Measurements from ENCODE around the gene FH.

The FH gene

DNA sequence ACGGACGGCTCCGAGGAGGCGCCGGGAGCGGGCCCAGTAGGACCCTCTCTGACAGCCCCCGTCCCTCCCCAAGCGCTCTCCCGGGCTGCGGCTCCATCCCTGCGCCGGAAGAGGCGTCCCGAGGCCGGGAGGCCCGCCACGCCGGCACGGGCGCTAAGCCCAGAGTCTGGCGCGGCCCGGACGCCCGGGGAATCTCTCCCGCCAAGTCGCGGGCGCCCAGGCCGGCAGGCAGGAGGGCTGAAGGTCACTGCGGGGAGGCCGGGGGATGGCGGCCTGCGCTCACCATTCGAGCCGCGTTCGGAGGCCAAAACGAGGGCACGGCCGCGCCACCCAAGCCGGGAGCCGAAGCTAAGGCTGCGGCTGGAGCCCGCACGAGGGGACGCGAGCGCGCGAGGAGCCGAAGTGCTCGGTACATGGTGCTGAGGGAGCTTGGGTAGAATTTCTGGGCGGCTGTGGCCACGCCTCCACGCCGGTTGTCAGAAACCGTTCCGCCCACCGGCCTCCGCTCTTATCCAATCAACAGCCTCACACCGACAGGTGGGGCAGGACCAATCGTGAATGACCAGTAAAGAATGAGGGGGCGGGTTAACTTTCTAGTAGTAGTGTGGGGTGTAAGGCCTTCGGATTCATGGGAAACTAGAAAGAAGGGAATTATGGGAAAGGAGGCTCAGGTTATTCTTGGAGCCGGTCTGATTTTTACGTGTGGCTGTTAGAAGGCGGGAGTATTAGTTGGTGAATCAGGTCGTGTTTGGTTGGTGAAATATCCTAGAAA lies at the start of gene FH:
FH (minus strand) TSS at position 448 of the 772 bp plus-strand sequence; CDS start at position 415, 33 bp downstream.
- H3K4me3 ChIP-seq (ENCODE audit: low read length), result peak within 1 kb of the TSS; percentile 85
- TF ChIP-seq ZNF274 (IDR thresholded peaks at IDR 0.05; ENCODE audit: low read depth, low read length), result no peak

DNA sequence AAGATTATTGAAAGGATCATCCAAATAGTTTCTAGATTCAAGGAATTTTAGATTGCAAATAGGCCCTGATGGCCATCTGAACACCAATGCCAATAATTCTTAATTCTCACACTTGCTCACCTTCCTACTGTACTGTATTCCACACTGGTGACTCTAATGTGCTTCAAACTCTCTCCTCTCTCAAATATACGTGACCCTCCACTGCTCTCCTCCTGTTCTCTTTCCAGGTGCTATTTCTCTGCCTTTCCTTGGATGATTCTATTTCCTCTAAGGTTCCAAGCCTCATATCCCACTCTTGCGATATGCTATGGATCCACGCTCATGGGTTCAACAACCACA lies 41.3 kb upstream of the FH start:
- no peak for TF ChIP-seq ZNF274 (IDR thresholded peaks at IDR 0.05; ENCODE audit: low read depth, low read length)
- no peak overlapping the region for H3K4me3 ChIP-seq (ENCODE audit: low read length)

DNA sequence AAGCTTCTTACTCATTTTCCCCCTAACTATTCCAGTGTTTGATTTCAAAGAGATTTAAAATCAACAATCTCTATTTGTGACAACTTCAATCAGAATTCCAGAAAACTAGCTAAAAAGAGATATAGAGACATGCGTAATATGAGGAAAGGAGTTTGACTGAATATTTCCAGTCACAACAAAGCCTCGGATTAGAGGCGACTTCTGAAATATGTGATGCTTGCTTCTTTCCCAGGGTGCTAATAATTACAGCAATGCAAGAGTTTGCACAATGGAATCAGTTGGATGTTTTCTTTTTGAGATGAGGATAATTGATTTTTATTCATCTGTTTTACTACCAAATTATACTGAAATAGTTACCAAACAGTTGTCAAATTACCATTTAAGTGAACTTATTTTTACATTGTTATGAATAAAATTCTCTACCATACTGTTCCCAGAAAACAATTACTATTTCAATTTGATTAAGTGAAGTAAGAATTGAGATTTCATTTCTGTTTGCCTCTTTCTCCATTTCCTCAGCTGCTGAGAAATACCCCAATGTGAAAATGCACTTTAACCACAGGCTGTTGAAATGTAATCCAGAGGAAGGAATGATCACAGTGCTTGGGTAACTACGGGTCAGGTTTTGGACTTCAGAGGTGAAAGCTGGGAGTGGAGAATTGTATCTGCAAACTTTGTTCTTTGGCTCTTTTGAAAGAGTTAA lies 40.7 kb upstream of the FH start:
- no peak for TF ChIP-seq ZNF274 (IDR thresholded peaks at IDR 0.05; ENCODE audit: low read depth, low read length)

GRCh38 chr1:241557551-241558193 lies 38.1 kb upstream of the FH start:
- H3K4me3 ChIP-seq (ENCODE audit: low read length), result no peak overlapping the region
- TF ChIP-seq ZNF274 (IDR thresholded peaks at IDR 0.05; ENCODE audit: low read depth, low read length), result no peak

More for the DNA sequence above, 40.7 kb upstream of the FH start:
- no peak overlapping the region for H3K4me3 ChIP-seq (ENCODE audit: low read length)

DNA sequence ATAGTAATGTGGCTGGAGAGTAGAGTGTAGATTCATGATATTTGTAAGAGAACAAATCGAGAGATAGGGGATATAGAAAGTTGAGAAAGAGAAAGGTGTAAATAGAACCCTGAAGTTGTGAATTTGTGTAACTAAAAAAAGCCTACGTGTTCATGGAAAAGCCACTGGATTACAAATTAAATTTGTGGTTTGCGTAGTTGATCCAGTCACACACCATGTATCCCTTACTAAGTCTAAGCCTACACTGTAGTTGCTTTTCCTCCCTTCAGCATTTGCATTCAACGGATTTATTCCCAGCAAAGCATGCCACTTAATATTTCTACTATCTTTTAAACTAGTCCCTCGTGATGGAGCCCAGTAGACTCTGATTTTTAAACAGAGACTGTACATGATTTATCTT lies 37.5 kb upstream of the FH start:
- H3K4me3 ChIP-seq (ENCODE audit: low read length), result no peak overlapping the region
- no peak for TF ChIP-seq ZNF274 (IDR thresholded peaks at IDR 0.05; ENCODE audit: low read depth, low read length)

GRCh38 chr1:241555526-241555925 lies 36.0 kb upstream of the FH start:
- no peak overlapping the region for H3K4me3 ChIP-seq (ENCODE audit: low read length)
- TF ChIP-seq ZNF274 (IDR thresholded peaks at IDR 0.05; ENCODE audit: low read depth, low read length), result no peak

GRCh38 chr1:241553886-241554592 lies 34.5 kb upstream of the FH start:
- no peak overlapping the region for H3K4me3 ChIP-seq (ENCODE audit: low read length)
- no peak for TF ChIP-seq ZNF274 (IDR thresholded peaks at IDR 0.05; ENCODE audit: low read depth, low read length)

GRCh38 chr1:241551759-241552638 lies 32.4 kb upstream of the FH start:
- peak overlapping the region; percentile 50; the same call in 1 of the 2 replicates for H3K4me3 ChIP-seq (ENCODE audit: low read length)
- no peak for TF ChIP-seq ZNF274 (IDR thresholded peaks at IDR 0.05; ENCODE audit: low read depth, low read length)

GRCh38 chr1:241550318-241550717 lies 30.8 kb upstream of the FH start:
- TF ChIP-seq ZNF274 (IDR thresholded peaks at IDR 0.05; ENCODE audit: low read depth, low read length), result no peak
- no peak overlapping the region for H3K4me3 ChIP-seq (ENCODE audit: low read length)

DNA sequence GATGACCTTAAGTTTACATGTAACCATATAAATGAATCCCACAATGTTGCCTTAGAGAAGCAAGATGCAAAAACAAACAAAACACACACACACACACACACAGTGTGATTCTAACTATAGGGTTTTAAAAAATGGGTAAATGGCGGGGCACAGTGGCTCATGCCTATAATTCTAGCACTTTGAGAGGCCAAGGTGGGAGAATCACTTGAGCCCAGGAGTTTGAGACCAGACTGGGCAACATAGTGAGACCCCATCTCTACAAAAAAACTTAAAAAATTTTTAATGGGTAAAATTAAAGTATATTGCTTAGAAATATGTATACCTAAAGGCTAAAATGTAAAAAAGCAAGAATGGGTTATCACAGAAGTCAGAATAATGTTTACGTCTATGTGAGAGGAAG lies 28.5 kb upstream of the FH start:
- no peak for TF ChIP-seq ZNF274 (IDR thresholded peaks at IDR 0.05; ENCODE audit: low read depth, low read length)
- H3K4me3 ChIP-seq (ENCODE audit: low read length), result no peak overlapping the region

DNA sequence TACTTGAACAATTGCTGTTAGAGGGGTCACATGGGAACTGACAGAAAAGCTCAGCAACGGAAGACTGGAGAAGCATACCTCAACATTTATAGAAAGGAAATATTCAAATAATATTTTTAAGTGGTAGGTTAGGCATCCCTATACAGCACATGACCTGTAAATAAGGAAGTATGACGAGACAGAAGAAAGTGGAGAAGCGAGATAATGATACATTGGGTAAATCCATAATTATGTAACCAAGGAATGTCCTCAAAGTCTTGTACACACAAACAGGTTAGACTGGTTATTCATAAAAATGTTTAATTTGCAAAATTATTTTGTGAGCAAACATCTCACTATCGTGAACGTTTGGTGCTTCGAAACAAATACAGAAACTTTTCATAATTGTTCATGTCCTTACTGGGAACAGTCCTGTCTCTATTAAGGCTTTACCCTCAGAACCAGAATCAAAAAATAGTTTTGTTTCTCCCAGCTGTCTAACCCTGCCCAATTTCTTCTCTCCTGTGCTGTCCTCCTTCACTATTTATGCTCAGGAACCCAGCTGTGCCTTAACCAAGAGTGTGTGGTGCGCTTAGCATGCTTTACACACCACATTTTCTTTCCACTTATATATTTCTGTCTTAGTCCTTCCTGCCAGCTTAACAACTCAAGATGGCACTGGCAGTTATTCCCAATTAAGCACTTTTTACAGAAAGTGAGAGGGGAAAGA lies 22.8 kb upstream of the FH start:
- no peak overlapping the region for H3K4me3 ChIP-seq (ENCODE audit: low read length)
- no peak for TF ChIP-seq ZNF274 (IDR thresholded peaks at IDR 0.05; ENCODE audit: low read depth, low read length)

GRCh38 chr1:241536969-241537368 lies 17.4 kb upstream of the FH start:
- no peak for TF ChIP-seq ZNF274 (IDR thresholded peaks at IDR 0.05; ENCODE audit: low read depth, low read length)
- H3K4me3 ChIP-seq (ENCODE audit: low read length), result no peak overlapping the region

- no peak overlapping the region for H3K4me3 ChIP-seq (ENCODE audit: low read length)
- no peak for TF ChIP-seq ZNF274 (IDR thresholded peaks at IDR 0.05; ENCODE audit: low read depth, low read length)
Observed at GRCh38 chr1:241536304-241536703, 16.7 kb upstream of the FH start.

Measured in GM08714 (cell line).